HepG2 (cell line): ENCODE measurements around the gene DDC. TPM values are rescaled to one million over a fixed set of nuclear protein-coding genes. Genes with fewer than 3 reads are reported as not detected.

Source experiments
- ATAC-seq: fragments of 200-7000 bp; cut with Tn5 transposase; 3 replicates; pipeline ENCODE4 v1.9.1; 2020; ENCODE audit warnings: mild to moderate bottlenecking, moderate library complexity
- BruUV-seq: library from RNA; stranded (reverse); fragments of 400-500 nt; replicated peaks from 2 replicates; lab custom pipeline; 2021; lab: Mats Ljungman, UMichigan
- CTCF ChIA-PET: fragments of 300-600 bp; formaldehyde crosslinking; extraction: SDS; loops from one replicate; lab custom pipeline; 2021; ENCODE audit warnings: low total read pairs, inconsistent platforms, low intra/inter-chr PET ratio; lab: Yijun Ruan, JAX
- POLR2A ChIA-PET: fragments of 350-600 bp; sonication (Branson Sonifier 250); formaldehyde crosslinking; loops from one replicate; lab custom pipeline; 2020; ENCODE audit warnings: antibody characterized with exemption, inconsistent platforms; lab: Yijun Ruan, JAX
- DNase-seq: peaks from one replicate; pipeline ENCODE4 v3.0.0-alpha.2; 2015; ENCODE audit warnings: low spot score
- FAIRE-seq: peaks from 3 replicates; lab custom pipeline; 2011; peaks lifted over from hg19 to GRCh38; lab: Jason Lieb, UNC
- H2AFZ ChIP-seq: one replicate; pipeline ENCODE4 v1.6.1; 2011; ENCODE audit warnings: low read length, inconsistent platforms
- H3K27ac ChIP-seq: fragments of 300-600 bp; 3 replicates; pipeline ENCODE4 v1.8.0; 2011; ENCODE audit warnings: mixed run types, mild to moderate bottlenecking, mixed read lengths, low read length, inconsistent platforms; ENCODE audit not compliant: insufficient read depth; ENCODE audit errors: extremely low read length
- H3K27me3 ChIP-seq, 2 experiments: fragments of 200-600 bp in 1 of 2; 2 replicates in 1 of 2; 3 replicates in 1 of 2; pipeline versions ENCODE4 v1.6.0 to v1.8.0; 2011; ENCODE audit warnings: low read length in 2 of 2, mild to moderate bottlenecking in 2 of 2, moderate library complexity in 2 of 2, inconsistent platforms in 1 of 2; ENCODE audit not compliant: insufficient read depth in 2 of 2, control insufficient read depth in 1 of 2
- H3K36me3 ChIP-seq, 2 experiments: fragments of 200-600 bp in 1 of 2; replicated peaks in 1 of 2; 2 replicates in 1 of 2; 3 replicates in 1 of 2; pipeline versions ENCODE4 v1.5.1 to v1.8.0; 2011; ENCODE audit warnings: low read length in 2 of 2, inconsistent platforms in 1 of 2; ENCODE audit not compliant: insufficient read depth in 2 of 2, control insufficient read depth in 1 of 2
- H3K4me1 ChIP-seq: 2 replicates; pipeline ENCODE4 v1.5.1; 2012; ENCODE audit warnings: low read length, inconsistent platforms; ENCODE audit not compliant: insufficient read depth
- H3K4me2 ChIP-seq: 2 replicates; pipeline ENCODE4 v1.6.0; 2011; ENCODE audit warnings: low read depth, low read length, inconsistent platforms
- H3K4me3 ChIP-seq, 3 experiments: fragments of 200-600 bp in 1 of 3; sonication (generic), shearing (Covaris generic) in 1 of 3; replicated peaks in 1 of 3; 2 replicates each; pipeline ENCODE4 v1.5.1; 2011 to 2016; ENCODE audit warnings: low read length in 3 of 3, inconsistent platforms in 2 of 3, low read depth in 2 of 3, mild to moderate bottlenecking in 2 of 3, control low read depth in 1 of 3, mixed read lengths in 1 of 3; ENCODE audit not compliant: insufficient read depth in 1 of 3
- H3K79me2 ChIP-seq: one replicate; pipeline ENCODE4 v1.6.1; 2011; ENCODE audit warnings: low read length, inconsistent platforms; ENCODE audit not compliant: insufficient read depth
- H3K9ac ChIP-seq: 2 replicates; pipeline ENCODE4 v1.6.0; 2011; ENCODE audit warnings: mild to moderate bottlenecking, low read depth, low read length, inconsistent platforms; ENCODE audit not compliant: insufficient read depth
- H3K9me3 ChIP-seq: 2 replicates; pipeline ENCODE4 v1.5.1; 2012; ENCODE audit warnings: mild to moderate bottlenecking, low read length
- H4K20me1 ChIP-seq: 2 replicates; pipeline ENCODE4 v1.6.0; 2011; ENCODE audit warnings: inconsistent platforms, mild to moderate bottlenecking, low read length, moderate library complexity; ENCODE audit not compliant: insufficient read depth
- KMT2B ChIP-seq: IDR thresholded peaks from 2 replicates; pipeline ENCODE4 v1.6.1; 2016; ENCODE audit warnings: missing genetic modification reagents, missing compliant biosample characterization
- TOE1 ChIP-seq: sonication (generic); formaldehyde crosslinking; IDR thresholded peaks from 2 replicates; pipeline ENCODE4 v1.4.0; 2020; ENCODE audit warnings: mild to moderate bottlenecking, missing genetic modification reagents
- ZNF256 ChIP-seq: sonication (generic); formaldehyde crosslinking; conservative IDR thresholded peaks from 2 replicates; pipeline ENCODE4 v1.4.0; 2020; ENCODE audit warnings: missing genetic modification reagents
- ZNF33A ChIP-seq: sonication (generic); formaldehyde crosslinking; IDR thresholded peaks from 2 replicates; pipeline ENCODE4 v1.5.1; 2020; ENCODE audit warnings: missing genetic modification reagents, mild to moderate bottlenecking, moderate library complexity, borderline replicate concordance
- ZNF501 ChIP-seq: sonication (generic); formaldehyde crosslinking; IDR thresholded peaks from 2 replicates; pipeline ENCODE4 v1.5.1; 2020; ENCODE audit warnings: mild to moderate bottlenecking, moderate library complexity, missing genetic modification reagents
- ZNF550 ChIP-seq: sonication (generic); formaldehyde crosslinking; IDR thresholded peaks from 2 replicates; pipeline ENCODE4 v1.4.0; 2020; ENCODE audit warnings: mild to moderate bottlenecking, missing genetic modification reagents, borderline replicate concordance
- WGBS: methylation state at CpG from one replicate; pipeline ENCODE4 v1.1.6; 2017; ENCODE audit warnings: low lambda C conversion rate; 5-methylcytosine and 5-hydroxymethylcytosine counted together
- in situ Hi-C: cut with HindIII; loops from 2 replicates; pipeline ENCODE4 v1.10.0; 2017; ENCODE audit warnings: low pct_unique_long_range_greater_than_20kb; ENCODE audit not compliant: extremely low pct_ligation_motif_present
- intact Hi-C: fragments of 100-400 bp; cut with micrococcal nuclease; formaldehyde crosslinking; loops from one replicate; pipeline ENCODE4 v1.10.0; 2022; ENCODE audit not compliant: unreplicated experiment
- polyA plus RNA-seq, 8 experiments: library from polyadenylated mRNA; depleted of rRNA in 3 of 8; stranded (reverse) in 7 of 8; unstranded in 1 of 8; fragments of >200 nt; fragmentation: Illumina TruSeq in 4 of 8; extraction: Trizol in 4 of 8; gene quantifications; 2 replicates each; pipeline versions ENCODE4 v1.2.1 to v1.2.3, GENCODE V29; 2011 to 2016; ENCODE audit warnings: low read depth in 4 of 8, missing spikeins in 1 of 8, mixed read lengths in 1 of 8; ENCODE audit not compliant: insufficient read depth in 1 of 8
- total RNA-seq, 5 experiments: library from RNA; depleted of rRNA; stranded (reverse); fragments of >200 nt; fragmentation: Illumina TruSeq; extraction: Trizol; gene quantifications; 2 replicates each; pipeline ENCODE4 v1.2.3, GENCODE V29; 2016; ENCODE audit warnings: low read depth in 1 of 5
- TF ChIP-seq, protein P1 (sequence below): sonication (generic); formaldehyde crosslinking; IDR thresholded peaks from 2 replicates; pipeline ENCODE4 v1.8.1; 2023; ENCODE audit warnings: missing genetic modification reagents, inconsistent platforms, borderline replicate concordance
- TF ChIP-seq, protein P2 (sequence below): sonication (generic); formaldehyde crosslinking; IDR thresholded peaks from 2 replicates; pipeline ENCODE4 v1.4.0; 2020; ENCODE audit warnings: missing genetic modification reagents, mild to moderate bottlenecking, borderline replicate concordance
- TF ChIP-seq, protein P3 (sequence below): sonication (generic); formaldehyde crosslinking; IDR thresholded peaks from 2 replicates; pipeline ENCODE4 v1.5.0; 2020; ENCODE audit warnings: mild to moderate bottlenecking, missing genetic modification reagents

DDC gene
- total and polyA plus RNA-seq, 2 of the 13 experiments (the other 11 are each of a cell fraction or from before 2014, with no cell fraction given): 11.7 to 93.3 TPM

DNA sequence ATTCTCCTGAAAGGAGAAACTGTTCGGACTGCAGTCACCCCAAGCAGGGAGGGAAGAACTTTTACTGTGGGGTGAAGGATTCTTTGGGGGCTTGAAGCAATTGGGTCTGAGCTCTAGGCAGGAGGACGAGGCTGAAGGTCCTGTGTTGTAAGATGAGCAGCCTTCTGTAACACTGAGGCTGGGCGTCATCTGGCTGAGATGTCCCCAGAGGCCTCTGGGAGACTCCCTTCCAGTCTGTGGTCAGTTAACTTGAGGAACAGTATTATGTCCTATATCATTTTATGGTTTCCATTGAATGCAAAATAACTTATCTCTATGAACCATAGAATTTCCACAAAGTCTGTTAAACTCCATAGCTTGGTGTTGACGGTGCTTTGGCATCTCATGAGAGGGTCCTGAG, 141.3 kb downstream of the DDC start:
- H4K20me1 ChIP-seq: no peaks in the 10 kb centered on the region
- H3K27ac ChIP-seq: no peak overlapping the region
- no peak overlapping the region for H3K4me2 ChIP-seq
- BruUV-seq: no TSS peak
- H3K27me3 ChIP-seq: peaks cover 1 to 4% of the 10 kb centered on the region in 2 experiments; a peak in 2 of 5 replicates
- intact Hi-C loops: no loop called here
- ChIA-PET CTCF (no interaction called here), POLR2A (no interaction called here)
- no peak overlapping the region for H2AFZ ChIP-seq
- WGBS: 48% methylated on average over 4 of the region's 4 CpGs
- H3K9ac ChIP-seq: no peak overlapping the region
- DNase-seq: no peak
- no peak overlapping the region for H3K4me3 ChIP-seq
- no peaks in the 10 kb centered on the region for H3K36me3 ChIP-seq
- H3K9me3 ChIP-seq: no peaks in the 10 kb centered on the region
- no peak for FAIRE-seq
- H3K79me2 ChIP-seq: no peaks in the 10 kb centered on the region
- in situ Hi-C loops: no loop called here
- no peak for ATAC-seq
- TF ChIP-seq ZNF550 (no peak), ZNF33A (CRISPR knock-in tag) (no peak), ZNF256 (CRISPR knock-in tag) (no peak), ZNF501 (CRISPR knock-in tag) (no peak), TOE1 (CRISPR knock-in tag) (no peak), KMT2B (no peak)
- TF ChIP-seq, protein P1, sequence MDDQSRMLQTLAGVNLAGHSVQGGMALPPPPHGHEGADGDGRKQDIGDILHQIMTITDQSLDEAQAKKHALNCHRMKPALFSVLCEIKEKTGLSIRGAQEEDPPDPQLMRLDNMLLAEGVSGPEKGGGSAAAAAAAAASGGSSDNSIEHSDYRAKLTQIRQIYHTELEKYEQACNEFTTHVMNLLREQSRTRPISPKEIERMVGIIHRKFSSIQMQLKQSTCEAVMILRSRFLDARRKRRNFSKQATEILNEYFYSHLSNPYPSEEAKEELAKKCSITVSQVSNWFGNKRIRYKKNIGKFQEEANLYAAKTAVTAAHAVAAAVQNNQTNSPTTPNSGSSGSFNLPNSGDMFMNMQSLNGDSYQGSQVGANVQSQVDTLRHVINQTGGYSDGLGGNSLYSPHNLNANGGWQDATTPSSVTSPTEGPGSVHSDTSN (CRISPR knock-in tag): no peak
- TF ChIP-seq, protein P2, sequence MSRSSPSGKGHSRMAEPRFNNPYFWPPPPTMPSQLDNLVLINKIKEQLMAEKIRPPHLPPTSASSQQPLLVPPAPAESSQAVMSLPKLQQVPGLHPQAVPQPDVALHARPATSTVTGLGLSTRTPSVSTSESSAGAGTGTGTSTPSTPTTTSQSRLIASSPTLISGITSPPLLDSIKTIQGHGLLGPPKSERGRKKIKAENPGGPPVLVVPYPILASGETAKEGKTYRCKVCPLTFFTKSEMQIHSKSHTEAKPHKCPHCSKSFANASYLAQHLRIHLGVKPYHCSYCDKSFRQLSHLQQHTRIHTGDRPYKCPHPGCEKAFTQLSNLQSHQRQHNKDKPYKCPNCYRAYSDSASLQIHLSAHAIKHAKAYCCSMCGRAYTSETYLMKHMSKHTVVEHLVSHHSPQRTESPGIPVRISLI (CRISPR knock-in tag): no peak
- TF ChIP-seq, protein P3, sequence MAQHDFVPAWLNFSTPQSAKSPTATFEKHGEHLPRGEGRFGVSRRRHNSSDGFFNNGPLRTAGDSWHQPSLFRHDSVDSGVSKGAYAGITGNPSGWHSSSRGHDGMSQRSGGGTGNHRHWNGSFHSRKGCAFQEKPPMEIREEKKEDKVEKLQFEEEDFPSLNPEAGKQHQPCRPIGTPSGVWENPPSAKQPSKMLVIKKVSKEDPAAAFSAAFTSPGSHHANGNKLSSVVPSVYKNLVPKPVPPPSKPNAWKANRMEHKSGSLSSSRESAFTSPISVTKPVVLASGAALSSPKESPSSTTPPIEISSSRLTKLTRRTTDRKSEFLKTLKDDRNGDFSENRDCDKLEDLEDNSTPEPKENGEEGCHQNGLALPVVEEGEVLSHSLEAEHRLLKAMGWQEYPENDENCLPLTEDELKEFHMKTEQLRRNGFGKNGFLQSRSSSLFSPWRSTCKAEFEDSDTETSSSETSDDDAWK: no peak
- peaks cover 22% of the 10 kb centered on the region for H3K4me1 ChIP-seq
